ENCODE measurements around the gene DCUN1D2.
"Not testable (repeated sequence)": the region's sequence is repeated elsewhere in the genome, so short reads cannot be mapped to it uniquely, and the experiment has no call there.

DCUN1D2 gene

DNA sequence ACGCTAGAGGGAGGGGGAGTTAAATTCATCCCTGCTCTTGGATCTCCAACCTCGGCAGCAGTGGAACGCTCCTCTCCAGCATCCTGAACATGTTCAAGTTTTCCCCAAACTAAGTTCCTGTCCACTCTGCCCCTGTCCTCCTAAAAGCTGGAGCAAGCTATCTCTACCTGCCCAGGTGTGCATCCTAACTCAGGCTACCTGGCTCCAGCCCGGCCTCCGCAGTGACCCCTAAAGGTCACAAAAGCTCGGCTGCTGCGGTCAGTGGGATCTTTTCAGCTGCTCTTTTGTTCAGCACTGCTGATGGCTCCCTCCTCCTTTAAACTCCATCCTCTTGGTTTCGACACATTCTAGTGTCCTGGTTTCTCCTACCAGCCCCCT lies 1.4 kb downstream of the DCUN1D2 start:
- no peak for DNase-seq

DNA sequence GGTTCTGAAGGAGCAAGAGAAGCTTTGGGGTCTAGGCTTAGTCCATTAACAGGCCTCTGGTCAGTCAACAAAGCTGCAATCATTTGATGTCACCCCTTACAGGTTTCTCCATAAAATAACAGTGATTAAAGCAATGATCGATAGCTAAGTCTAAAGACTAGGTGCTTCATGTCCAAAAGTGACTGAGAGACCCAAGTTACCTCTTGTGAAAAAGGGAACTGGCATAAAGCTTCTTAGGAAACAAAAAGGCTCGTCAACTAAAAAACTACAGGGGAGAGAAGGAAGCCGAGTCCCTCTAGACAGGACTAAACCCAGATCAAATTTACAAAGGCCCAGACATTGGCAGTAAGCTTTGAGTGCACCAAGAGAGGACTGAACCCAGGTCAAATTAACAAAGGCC lies 2.2 kb downstream of the DCUN1D2 start:
- no peak for DNase-seq

DNA sequence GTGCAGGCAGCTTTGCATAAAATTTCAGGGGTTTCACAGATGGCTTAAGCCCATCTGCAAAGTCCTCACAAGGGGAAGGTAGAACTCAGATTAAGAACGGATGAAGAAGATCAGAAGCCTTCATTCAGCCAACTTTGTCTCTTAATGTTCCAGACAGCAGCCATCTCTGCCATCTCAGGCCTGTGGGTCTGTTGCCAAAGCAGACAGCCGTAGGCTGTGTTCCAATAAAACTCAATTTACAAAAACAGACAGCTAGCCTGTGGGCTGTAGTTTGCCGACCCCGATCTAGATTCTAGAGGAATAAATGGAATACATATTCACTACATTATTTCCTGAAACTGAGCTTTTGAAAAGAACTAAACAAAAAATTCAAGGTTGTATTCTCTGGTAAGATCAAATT lies 3.8 kb downstream of the DCUN1D2 start:
- DNase-seq: no peak

DNA sequence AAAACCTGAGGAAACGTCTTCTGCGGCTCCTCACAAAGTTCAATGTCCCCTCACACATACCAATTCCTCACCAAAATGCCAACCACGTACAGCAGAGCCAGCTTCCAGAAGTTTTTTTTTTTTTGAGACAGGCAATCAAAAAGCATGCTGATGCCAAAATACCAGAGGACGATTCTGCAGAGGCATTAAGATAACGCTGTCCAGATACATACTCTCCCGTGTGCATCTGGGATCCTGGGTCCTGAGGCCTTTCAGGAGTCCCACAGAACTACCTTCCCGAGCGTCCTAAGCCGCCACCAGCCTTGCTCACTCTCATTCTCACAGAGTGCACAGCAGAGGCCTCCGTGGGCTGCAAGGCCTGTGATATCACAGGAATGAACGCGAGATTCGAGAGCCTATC lies 5.0 kb downstream of the DCUN1D2 start:
- DNase-seq: no peak

DNA sequence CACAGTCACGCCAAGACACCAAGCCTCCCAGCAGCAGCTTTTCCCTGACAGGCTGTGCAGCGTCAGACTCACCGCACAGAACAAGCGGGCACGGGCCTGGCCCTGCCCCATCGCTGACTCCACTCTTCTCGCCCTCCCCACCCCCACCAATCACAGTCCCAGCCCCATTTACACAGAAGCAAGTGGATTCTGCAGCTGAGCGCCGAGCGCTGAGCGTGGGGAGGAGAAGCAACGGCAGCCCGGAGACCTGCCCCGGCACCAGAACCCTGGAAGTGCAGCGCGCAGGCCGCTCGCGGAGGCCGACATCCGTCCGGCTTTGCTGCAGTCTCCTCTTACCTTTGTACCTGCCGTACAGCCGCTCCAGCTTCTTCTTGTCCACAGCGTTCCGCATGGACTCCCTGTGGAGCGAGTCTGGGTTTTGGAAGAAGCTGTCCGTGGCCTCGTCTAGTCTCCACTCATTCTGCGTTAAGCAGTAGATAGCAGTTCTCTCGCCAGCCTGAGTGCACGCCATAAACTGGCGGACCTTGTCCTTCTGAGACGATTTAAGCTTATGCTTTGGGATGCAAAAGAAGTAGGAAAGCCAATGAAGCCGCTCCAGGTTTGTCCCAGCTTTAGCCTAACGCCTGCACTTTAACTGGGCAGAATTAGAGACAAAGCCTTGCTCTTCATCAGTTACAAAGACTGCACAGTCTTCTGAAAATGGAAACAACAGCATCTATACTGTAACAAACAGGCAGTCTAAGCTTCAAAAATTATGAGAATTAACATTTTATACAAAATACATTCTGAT lies 6.8 kb downstream of the DCUN1D2 start:
- DNase-seq: no peak

DNA sequence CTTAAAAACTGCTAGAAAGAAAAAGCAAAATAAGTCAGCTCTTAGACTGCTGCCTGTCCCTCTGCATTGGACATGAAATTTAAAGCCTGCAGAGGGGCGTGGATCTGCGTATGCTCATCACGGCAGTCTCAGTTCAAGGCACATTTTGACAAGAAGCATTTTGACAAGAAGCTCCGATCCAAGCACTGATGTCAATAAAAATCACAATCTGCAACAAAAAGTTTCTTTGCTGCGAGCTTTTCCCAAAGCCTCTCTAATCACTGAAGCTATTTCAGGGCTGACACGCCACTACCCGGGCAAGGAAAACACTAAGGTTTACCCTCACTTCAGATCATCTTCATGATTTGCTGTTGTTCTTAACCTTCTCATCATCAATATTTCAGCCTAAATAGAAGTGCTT lies 7.4 kb downstream of the DCUN1D2 start:
- DNase-seq: no peak

DNA sequence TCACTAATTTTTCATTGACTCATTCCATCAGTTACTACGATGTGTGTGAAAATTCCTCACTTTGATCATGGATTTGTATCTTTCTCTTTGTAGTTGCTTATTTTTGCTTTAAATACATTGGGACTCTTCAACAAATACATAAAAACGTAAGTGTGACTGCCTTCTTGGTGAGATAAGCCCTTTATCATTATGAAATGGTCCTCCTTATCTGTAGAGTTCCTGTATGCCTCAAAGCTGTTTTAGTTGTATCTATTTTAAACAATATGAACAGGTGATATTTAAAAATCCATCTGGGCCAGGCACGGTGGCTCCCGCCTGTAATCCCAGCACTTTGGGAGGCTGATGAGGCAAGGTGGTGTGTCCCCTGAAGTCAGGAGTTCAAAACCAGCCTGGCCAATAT lies 11.3 kb downstream of the DCUN1D2 start:
- DNase-seq: no peak

DNA sequence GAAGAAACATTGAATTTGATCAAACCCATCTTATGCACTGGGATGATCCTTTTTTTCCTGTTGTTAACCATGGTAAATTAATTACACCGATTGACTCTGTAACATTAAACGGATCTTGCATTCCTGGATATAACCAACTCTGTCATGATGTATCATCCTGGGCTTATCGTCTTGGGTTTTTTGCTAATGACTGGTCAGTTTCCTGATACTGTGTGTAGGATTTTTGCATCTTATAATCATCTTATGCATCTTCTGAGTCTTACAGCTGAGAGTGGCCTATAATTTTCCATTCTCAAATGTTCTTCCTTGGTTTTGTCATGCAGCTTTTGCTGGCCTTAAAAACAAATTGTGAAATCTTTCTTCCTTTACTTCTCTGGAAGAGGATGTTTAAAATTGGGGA lies 12.8 kb downstream of the DCUN1D2 start:
- DNase-seq: no peak

DNA sequence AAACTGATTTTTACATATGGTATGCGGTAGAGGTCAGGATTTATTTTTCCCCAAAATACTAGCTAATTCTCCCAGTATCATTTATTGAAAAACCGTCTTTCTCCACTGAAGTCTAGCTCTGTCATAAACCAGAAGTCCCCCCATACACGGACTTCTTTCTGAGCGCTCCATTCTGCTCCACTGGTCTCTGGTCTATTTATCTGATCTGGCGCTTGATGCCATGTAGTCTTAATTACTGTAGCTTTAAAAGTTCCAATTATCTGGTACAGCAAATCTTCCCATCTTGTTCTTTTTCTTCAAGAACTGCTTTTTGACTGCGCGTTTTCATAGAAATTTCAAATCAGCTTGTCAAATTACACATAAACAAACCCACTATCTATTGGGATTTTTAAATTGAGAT lies 13.7 kb downstream of the DCUN1D2 start:
- DNase-seq: no peak

DNA sequence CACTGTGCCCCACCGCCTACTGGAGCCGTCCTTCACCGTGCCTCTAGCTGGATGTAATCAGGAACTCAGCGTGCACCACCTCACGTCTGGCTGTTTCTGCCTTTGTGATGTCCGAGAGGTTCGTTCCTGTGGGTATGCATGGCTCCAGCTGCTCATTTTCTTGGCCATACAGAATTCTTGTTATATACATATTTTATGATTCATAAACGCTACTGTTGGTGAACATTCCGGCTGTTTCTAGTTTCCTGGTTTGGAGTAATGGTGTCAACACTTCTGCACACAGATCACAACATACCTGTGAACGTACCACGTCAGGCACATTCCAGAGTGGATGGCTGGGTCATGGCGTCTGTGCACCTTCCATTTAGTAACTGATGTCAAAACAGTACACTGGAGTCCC lies 14.6 kb downstream of the DCUN1D2 start:
- no peak for DNase-seq

DNA sequence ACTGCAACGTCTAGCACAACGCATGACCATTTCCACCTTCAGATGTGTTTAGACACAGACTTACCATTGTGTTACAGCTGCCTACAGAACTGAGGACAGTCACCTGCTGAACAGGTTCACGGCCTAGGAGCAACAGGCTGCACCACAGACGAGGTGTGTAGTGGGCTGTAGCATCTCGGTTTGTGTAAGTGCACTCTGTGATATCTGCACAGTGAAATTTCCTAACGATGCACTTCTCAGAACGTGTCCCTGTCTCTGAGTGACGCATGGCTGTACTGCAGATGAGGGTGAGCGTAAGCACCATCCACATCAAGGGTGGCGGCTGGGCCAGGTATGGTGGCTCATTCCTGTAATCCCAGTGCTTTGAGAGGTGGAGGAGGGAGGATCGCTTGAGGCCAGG lies 15.2 kb downstream of the DCUN1D2 start:
- no peak for DNase-seq

DNA sequence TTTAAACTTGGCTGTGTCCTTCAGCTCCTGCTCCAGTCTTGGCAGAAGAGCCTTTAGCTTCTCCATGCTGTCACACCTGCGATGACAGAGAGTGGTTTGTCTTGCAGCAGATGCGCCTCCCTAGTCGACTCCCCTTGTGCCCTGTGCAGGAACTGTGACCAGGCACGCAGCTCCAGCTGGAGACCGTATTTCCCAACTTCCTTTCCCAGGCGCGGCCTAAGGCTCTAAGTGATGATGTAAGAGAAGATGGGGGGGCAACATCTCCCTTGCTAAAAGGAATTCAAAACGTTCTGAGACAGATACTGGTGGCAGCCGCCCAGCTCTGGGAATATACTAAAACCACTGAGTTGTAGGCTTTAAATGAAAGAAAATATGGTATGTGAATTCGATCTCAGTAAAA lies 16.3 kb downstream of the DCUN1D2 start:
- no peak for DNase-seq

DNA sequence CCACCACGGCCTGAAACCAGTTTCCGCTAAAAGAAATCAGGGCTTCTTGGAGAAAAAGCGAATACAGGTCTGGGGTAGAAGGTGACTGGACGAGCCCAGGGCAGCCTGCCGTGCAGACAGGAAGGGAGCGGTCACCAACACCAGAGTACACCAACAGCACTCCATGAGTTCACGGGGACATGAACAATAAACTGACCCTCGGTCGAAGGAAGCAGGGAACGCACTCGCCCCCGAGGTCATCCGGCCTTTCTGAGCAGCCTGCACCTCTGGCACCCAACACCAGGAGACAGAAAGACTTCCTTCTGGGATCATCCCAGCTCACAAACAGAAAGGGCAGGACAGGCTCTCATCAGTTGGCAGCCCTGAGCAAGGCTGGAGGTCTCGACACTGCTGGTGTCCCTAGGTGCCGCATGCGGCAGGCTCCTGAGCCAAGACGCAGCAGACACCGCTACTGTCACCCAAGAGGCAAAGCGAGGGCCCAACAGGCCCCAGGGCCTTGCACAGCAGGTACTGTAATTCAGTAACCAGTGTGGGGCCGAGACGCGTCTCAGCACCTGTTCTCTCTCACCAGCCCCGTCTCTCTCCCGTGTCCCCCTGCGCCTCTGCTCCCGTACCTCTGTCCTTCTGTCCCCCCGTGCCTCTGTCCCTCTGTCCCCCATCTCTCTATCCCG lies 18.0 kb downstream of the DCUN1D2 start:
- DNase-seq: no peak

DNA sequence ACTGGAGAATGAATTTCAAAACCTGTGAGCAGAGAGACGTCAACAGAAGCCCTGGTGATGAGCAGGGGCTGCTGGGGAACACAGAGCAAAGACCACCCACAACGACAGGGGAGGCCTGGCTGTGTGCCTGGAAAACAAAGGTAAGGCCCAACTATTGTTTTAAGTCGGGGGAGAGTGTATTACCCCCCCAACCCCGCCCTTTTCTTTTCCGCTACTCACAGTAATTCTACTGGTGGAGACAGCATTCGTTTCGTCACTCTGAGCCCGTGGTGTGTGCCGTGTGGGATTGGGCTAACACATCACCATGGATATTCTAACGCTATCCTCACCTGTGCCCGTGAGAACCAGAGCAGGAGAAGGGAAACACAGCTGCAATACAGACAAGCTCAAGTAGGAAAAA lies 18.7 kb downstream of the DCUN1D2 start:
- no peak for DNase-seq

DNA sequence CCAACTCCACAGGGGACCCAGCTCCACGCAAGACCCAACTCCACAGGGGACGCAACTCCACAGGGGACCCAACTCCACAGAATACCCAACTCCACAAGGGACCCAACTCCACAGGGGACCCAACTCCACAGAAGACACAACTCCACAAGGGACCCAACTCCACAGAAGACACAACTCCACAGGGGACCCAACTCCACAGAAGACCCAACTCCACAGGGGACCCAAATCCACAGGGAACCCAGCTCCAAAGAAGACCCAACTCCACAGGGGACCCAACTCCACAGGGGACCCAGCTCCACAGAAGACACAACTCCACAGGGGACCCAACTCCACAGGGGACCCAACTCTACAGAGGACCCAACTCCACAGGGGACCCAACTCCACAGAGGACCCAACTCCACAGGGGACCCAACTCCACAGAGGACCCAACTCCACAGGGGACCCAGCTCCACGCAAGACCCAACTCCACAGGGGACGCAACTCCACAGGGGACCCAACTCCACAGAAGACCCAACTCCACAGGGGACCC lies 19.8 kb downstream of the DCUN1D2 start:
- DNase-seq: not testable (repeated sequence)

DNA sequence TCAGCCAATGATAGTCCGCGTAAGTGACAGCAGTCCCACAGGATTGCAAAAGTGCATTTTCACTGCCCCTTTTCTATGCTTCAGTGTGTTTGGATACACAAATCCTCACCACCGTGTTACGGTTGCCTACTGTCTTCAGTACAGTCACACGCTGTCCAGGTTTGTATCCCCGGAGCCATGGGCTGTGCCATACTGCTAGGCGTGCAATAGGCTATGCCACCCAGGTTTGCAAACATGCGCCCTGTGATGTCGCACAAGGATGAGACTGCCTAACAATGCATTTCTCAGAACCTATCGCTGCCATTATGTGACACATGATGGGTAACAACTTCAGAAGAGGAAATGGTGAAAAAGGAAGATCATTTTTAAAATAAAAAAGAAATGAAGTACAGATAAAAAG lies 20.4 kb downstream of the DCUN1D2 start:
- DNase-seq: no peak

DNA sequence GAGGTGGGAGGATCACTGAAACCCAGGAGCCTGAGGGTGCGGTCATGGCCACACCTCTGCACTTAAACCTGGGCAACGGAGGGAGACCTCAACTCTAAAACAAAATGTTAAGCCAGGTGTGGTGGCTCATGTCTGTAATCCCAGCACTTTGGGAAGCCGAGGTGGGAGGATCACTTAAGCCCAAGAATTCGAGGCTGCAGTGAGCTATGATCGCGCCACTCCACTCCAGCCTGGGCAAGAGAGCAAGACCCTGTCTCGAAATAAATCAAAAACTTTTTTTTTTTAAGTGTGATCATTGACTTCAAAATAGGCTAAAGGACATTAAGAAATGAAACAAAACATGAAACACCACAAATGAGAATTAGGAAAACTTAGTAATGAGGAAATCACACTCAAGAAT lies 20.9 kb downstream of the DCUN1D2 start:
- DNase-seq: no peak

DNA sequence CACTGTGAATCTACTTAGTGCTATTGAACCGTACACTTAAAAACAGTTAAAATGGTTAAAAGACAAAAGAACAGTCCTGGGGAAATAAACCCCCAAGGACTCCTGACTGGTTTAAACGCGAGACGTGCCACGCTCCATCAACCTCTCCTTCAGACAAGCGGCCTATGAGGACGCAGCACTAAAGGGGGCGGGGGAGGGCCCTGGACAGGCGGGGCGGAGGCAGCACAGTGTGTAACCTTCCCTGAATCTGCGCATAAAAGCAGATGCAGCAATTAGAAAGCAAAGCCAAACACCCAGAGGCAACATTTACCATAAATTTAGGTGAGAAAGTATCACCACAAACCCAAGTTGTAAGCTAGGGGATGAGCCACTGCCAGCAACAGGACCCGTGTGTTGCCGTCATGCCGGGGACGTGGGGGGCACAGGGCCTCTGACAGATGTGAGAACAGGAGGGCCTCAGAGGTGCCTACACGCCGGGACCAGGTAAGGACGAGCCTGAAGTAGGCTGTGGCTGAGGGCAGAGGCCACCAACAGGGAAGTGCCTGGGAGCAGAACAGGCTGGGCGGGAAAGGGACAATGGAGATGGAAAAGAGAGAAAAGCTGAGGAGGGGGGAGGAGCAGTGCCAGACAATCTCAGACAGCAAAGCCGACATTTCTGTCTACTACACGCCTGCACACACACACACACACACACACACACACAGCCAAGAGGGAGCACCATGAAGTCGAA lies 21.9 kb downstream of the DCUN1D2 start:
- no peak for DNase-seq

DNA sequence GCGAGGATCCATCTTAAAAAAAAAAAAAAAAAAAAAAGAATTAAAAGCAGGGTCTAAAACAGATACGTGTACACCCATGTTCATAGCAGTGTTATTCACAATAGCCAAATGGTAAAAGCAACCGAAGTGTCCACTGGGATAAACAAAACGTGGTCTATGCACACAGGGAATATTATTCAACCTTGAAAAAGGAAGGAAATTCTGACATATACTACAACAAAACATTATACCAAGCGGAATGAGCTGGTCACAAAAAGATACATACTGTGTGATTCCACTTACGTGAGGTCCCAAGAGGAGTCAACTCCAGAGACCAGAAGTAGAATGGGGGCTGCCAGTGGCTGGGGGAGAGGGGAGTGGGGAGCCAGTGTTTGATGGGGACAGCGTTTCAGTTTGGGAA lies 22.5 kb downstream of the DCUN1D2 start:
- no peak for DNase-seq

DNA sequence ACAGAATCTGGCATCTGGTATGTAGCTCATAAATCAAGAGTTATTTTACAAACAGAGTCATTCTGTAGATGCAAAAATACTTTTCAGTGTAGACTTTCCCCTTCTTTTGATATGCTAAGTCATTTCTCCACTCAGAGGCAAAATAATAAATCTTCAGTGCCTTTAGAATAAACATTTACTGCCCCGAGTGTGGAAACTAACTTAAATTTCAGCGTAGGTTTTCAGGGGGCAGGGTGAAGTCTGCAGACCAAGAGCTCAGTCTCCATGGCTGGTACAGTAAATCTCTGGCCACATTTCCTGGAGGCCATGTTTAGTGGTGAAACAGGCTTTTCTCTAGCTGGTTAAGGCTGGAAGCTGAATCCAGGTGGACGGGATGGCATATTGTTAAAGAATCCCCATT lies 24.1 kb downstream of the DCUN1D2 start:
- no peak for DNase-seq

DNA sequence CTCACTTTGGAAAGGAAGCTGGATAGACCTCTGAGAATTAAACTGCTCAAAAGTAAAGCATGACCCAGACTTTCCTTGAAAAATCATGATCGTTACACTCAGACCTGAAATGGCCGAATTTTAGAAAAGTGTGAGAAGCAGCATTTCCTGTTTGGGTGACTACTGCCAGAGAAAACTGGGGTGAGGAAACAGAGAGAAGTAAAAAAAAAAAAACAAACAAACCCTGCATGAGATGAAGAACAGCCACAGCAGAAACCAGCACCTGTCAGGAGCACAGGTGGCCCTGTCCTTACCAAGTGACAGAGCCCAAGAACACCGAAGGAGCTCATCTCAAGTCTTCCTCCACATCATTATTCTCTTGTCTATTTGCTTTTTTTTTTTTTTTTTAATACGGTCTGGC lies 25.2 kb downstream of the DCUN1D2 start:
- no peak for DNase-seq

DNA sequence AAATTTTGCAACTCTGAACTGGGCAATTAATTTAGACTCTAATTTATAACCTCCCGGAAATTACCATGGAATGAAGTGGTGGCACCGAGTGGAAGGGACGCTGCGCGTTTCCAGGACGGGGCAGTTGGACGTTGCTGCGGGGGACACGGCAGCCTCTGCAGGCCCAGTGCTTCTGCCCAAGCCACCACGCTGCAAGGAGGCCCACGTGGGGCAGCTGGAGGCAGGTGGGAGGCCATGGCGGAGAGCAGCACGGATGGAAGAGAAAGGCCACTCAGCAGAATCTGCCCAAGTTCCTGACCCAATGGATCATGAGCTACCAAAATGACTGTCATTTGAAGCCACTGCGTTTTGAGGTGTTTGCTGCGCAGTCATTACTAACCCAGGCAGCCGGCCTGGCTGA lies 26.0 kb downstream of the DCUN1D2 start:
- DNase-seq: no peak

DNA sequence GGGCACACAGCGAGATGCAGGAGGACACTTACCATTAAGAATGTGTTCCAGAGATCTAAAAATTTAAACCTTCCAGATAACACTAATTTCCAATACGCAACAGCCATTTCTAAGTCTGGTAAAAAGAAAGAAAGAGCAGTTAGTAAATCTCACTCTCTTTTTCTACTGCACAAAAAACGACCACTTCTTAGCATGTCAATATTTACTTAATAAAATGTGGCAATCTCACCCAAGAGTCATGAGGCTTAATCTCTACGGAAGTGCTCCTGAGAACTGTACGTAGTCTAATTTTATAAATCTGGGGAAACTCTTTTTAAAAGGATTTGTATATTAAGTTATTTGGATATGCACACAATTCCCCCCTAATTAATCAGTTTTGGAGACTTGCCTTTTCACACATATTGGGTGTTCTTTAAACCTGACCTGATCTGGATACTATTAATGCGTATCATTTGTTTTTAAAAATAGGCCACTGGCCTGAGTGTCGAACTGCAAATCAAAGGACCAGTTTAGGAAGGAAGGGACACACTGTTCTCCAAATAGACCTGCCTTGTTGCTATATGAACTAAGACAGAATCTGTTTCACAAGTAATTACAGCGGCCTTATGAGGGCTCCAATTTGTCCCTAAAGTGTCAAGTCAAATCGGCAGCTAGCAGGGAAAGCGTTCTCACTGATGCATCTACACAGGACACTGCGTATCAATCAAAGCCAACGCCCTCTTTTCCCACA lies 29.3 kb downstream of the DCUN1D2 start:
- DNase-seq: no peak

Measured in NCI-H2171 (cell line).